SJSA1 (cell line): ENCODE measurements around the gene ATP10D. TPM values are rescaled to one million over a fixed set of nuclear protein-coding genes. Genes with fewer than 3 reads are reported as not detected.
"Not testable (repeated sequence)": the region's sequence is repeated elsewhere in the genome, so short reads cannot be mapped to it uniquely, and the experiment has no call there.

Experiments used
- DNase-seq, 2 experiments: peaks; one replicate each; pipeline ENCODE4 v3.0.0-alpha.2; 2015 to 2020; ENCODE audit warnings: low spot score in 2 of 2, low read depth in 1 of 2
- H3K27ac ChIP-seq: fragments of 250-450 bp; sonication (Bioruptor Pico); 2 replicates; pipeline ENCODE4 v1.5.1; 2020; ENCODE audit warnings: mild to moderate bottlenecking, moderate library complexity
- H3K27me3 ChIP-seq: fragments of 250-450 bp; sonication (Bioruptor Pico); replicated peaks from 2 replicates; pipeline ENCODE4 v1.5.1; 2020; ENCODE audit warnings: mild to moderate bottlenecking, moderate library complexity
- H3K36me3 ChIP-seq: fragments of 250-450 bp; sonication (Bioruptor Pico); 2 replicates; pipeline ENCODE4 v1.5.1; 2020; ENCODE audit warnings: mild to moderate bottlenecking
- H3K4me1 ChIP-seq: fragments of 250-450 bp; sonication (Bioruptor Pico); replicated peaks from 2 replicates; pipeline ENCODE4 v1.6.1; 2021; ENCODE audit warnings: mild to moderate bottlenecking
- H3K4me3 ChIP-seq: fragments of 250-450 bp; sonication (Bioruptor Pico); 2 replicates; pipeline ENCODE4 v1.5.1; 2020; ENCODE audit warnings: mild to moderate bottlenecking
- H3K9me3 ChIP-seq: fragments of 250-450 bp; sonication (Bioruptor Pico); replicated peaks from 2 replicates; pipeline ENCODE4 v1.5.1; 2020; ENCODE audit warnings: mild to moderate bottlenecking
- total RNA-seq: library from RNA; depleted of rRNA; stranded (reverse); fragments of >200 nt; shearing (Covaris generic); gene quantifications from 2 replicates; pipeline ENCODE4 v1.2.3, GENCODE V29; 2014

Gene ATP10D
- total RNA-seq, 1 experiment from 2014 or later = 12.1 TPM

DNA sequence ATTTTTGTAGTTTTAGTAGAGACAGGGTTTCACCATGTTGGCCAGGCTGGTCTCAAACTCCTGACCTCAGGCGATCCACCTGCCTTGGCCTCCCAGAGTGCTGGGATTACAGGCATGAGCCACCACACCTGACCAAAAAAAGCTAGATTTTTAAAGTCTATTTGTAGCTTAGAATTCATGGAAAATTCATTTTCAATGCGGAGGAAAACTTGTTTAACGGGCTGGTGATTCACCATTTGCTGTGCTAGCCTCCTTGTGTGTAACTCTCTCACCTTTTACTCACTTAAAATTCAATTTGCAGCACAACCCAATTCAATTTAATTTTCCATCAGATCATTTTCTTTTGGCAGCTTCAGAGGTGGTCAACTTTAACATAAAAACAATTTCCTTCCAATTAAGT, 70.8 kb downstream of the ATP10D start:
- not testable (repeated sequence) for H3K4me1 ChIP-seq, H3K36me3 ChIP-seq, H3K27me3 ChIP-seq, DNase-seq, H3K4me3 ChIP-seq, H3K27ac ChIP-seq, H3K9me3 ChIP-seq

DNA sequence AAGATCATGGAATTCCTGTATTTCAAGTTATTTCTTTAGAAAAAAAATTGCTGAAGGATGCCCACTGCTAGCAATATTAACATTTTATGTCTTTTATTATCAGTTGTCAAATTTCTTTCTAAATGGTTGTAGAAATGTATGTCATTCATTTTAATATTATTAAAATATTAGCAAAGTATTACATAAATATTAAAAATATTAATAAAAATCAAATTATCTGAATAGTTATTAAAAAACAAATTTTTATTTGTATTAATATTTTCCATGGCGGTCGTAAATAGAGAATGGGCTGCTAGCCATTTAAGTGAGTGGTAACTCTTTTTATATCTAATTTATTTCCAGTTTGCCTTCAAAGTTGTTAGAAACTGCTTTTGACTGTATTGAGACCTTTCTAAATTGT, 72.2 kb downstream of the ATP10D start:
- Histone ChIP-seq H3K9me3 (no peaks in the 10 kb centered on the region), H3K36me3 (no peaks in the 10 kb centered on the region), H3K4me1 (no peaks in the 10 kb centered on the region), H3K27ac (no peak overlapping the region), H3K4me3 (no peak overlapping the region), H3K27me3 (no peaks in the 10 kb centered on the region)
- no peak for DNase-seq

DNA sequence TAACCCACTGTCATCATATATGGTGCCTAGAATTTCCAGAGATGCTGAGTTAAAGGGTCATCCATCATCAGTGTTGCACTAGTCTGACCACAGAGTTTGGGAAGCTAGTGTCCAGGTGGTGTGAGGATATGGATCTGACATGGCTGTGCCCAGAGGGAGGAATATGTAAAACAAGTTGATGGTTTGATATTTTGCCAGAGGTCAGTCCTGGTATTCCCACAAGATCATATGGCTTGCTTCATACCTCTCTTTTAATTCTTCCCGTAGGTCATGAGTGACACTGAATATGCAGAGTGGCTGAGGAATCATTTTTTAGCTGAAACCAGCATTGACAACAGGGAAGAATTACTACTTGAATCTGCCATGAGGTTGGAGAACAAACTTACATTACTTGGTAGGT, 75.6 kb downstream of the ATP10D start:
- Histone ChIP-seq H3K27me3 (no peaks in the 10 kb centered on the region), H3K36me3 (no peaks in the 10 kb centered on the region), H3K9me3 (no peaks in the 10 kb centered on the region), H3K4me3 (no peak overlapping the region), H3K4me1 (peaks cover 9% of the 10 kb centered on the region), H3K27ac (no peak overlapping the region)
- no peak for DNase-seq

DNA sequence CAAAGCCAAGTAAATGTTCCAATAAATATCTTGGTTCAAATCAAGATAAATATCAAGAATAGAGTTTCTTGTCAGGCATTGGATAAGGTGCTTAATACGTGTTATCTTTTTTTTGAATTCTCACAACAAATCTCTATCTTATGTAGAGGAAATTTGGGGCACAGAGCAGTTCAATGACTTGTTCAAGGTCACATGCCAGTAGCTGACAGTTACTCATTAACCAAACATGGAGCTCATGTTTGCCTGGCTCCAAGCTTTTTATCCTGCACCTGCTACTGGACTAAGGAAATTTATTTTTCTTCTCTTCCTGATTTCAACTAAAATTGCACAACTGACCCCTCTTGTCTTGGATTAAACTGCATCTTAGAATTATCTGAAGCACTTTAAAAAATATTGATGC, 76.3 kb downstream of the ATP10D start:
- no peak for DNase-seq
- H3K9me3 ChIP-seq = no peaks in the 10 kb centered on the region
- no peak overlapping the region for H3K4me3 ChIP-seq
- H3K36me3 ChIP-seq = no peaks in the 10 kb centered on the region
- no peak overlapping the region for H3K27ac ChIP-seq
- H3K4me1 ChIP-seq = peaks cover 9% of the 10 kb centered on the region
- no peaks in the 10 kb centered on the region for H3K27me3 ChIP-seq

DNA sequence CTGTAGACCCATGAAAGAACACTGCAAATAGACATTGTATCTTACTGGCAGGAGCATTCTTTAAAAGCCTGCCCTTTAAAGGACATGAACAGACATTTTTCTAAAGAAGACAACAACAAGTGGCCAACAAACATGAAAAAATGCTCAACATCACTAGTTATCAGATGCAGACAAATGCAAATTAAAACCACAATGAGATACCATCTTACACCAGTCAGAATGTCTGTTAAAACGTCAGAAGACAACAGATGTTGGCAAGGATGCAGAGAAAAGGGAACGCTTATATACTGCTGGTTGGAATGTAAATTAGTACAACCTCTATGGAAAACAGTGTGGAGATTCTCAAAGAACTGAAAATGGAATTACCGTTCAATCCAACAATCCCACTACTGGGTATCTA, 77.2 kb downstream of the ATP10D start:
- Histone ChIP-seq H3K4me3 (no peak overlapping the region), H3K4me1 (peaks cover 9% of the 10 kb centered on the region), H3K27ac (no peak overlapping the region), H3K36me3 (no peaks in the 10 kb centered on the region), H3K27me3 (no peaks in the 10 kb centered on the region), H3K9me3 (no peaks in the 10 kb centered on the region)
- no peak for DNase-seq

DNA sequence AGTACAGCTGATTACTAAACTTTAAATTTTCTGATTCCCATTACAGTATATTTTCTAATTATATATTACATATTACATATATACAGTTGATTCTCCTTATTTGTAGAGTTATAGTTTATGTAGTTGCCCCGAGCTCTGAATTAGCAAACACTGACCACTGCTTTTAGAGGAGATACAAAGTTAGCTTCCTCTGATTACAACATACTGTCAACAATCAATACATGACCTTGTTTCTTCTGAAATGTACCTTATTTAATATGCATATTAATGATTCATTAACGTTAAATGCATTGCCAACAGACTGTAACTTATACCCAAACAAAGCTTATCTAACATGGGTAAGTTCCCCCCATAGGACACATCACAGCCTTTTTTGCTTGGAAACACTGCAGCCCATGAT, 81.5 kb downstream of the ATP10D start:
- no peaks in the 10 kb centered on the region for H3K27me3 ChIP-seq
- no peaks in the 10 kb centered on the region for H3K36me3 ChIP-seq
- no peak overlapping the region for H3K27ac ChIP-seq
- H3K4me3 ChIP-seq = no peak overlapping the region
- peaks cover 9% of the 10 kb centered on the region for H3K4me1 ChIP-seq
- no peaks in the 10 kb centered on the region for H3K9me3 ChIP-seq
- DNase-seq = no peak

DNA sequence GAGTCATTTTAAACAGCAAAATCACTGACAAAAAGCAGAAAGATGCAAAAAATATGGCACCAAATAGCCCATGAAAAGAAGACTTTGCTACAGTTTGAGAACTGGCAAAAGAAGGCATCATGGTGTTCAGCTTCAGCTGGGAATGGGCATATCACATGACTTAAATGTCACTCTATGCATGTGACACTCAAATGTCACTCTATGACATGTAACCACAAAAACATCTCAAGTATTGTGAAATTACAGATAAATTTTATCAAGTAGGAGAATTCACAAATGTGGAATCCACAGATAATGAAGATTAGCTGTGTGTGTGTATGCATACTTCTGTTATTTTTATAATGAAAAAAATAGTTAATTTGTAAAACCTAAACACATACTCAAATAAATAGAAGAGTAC, 81.9 kb downstream of the ATP10D start:
- H3K27ac ChIP-seq = no peak overlapping the region
- no peak for DNase-seq
- H3K4me1 ChIP-seq = peaks cover 9% of the 10 kb centered on the region
- no peak overlapping the region for H3K4me3 ChIP-seq
- H3K36me3 ChIP-seq = no peaks in the 10 kb centered on the region
- H3K27me3 ChIP-seq = no peaks in the 10 kb centered on the region
- H3K9me3 ChIP-seq = no peaks in the 10 kb centered on the region

DNA sequence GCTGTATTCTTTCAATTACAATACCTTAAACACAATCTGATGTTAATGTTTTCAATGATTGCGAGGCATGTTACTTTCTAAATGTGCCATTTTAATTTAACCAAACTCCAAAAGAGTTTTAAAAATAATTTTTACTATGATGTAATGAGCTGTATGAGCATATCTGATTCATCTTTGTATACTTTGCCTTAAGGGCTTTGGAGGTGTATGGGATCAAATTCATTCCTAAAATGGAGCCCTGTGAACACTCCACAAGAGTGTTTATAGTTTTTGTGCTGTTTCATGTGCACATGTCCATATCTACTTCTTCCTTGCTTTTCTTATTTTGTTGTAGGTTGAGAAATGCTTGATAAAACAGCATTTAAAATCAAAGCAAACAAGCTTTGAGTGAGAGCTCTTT, 82.4 kb downstream of the ATP10D start:
- Histone ChIP-seq H3K4me3 (no peak overlapping the region), H3K27me3 (no peaks in the 10 kb centered on the region), H3K9me3 (no peaks in the 10 kb centered on the region), H3K4me1 (peaks cover 9% of the 10 kb centered on the region), H3K27ac (no peak overlapping the region), H3K36me3 (no peaks in the 10 kb centered on the region)
- no peak for DNase-seq

DNA sequence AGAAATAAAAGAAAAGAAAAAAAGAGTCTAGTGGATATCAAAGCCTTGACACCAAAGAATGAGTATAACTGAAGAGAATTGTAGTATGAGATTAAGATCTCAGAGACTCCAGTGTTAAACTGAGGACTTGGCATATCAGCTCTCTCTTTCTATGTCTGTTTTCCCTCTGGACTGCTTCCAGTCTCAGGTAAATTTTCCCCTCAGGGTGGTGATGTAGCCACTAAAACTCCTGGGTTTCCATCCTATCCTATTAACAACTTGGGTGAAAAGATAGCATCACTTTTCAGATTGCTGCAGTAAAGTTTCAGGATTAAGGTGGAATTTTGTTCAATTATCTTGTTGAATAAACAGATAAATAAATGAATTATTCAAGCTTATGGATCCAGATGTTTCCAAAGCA, 85.7 kb downstream of the ATP10D start:
- no peaks in the 10 kb centered on the region for H3K27me3 ChIP-seq
- H3K36me3 ChIP-seq = no peaks in the 10 kb centered on the region
- no peaks in the 10 kb centered on the region for H3K9me3 ChIP-seq
- H3K4me3 ChIP-seq = no peak overlapping the region
- no peaks in the 10 kb centered on the region for H3K4me1 ChIP-seq
- DNase-seq = no peak
- no peak overlapping the region for H3K27ac ChIP-seq

DNA sequence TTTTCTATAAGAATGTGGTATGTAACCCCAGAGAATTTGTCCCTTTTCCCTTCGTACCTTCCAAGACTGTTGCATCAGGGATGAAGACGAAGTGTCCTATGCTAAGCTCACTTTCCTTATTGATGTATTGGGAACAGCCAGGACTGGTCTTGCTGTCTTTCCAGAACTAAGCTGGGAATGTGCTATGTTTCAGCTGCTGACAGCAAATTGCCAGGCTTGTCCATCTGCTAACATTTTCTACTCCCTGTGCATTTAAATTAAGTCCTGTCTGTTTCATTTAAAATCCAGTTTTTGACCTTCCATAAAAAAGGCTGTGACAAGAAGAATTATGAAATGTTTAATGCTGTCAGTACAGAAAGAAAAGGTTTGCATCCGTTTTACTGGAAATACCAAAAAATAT, 87.9 kb downstream of the ATP10D start:
- Histone ChIP-seq H3K4me3 (no peak overlapping the region), H3K4me1 (no peaks in the 10 kb centered on the region)

DNA sequence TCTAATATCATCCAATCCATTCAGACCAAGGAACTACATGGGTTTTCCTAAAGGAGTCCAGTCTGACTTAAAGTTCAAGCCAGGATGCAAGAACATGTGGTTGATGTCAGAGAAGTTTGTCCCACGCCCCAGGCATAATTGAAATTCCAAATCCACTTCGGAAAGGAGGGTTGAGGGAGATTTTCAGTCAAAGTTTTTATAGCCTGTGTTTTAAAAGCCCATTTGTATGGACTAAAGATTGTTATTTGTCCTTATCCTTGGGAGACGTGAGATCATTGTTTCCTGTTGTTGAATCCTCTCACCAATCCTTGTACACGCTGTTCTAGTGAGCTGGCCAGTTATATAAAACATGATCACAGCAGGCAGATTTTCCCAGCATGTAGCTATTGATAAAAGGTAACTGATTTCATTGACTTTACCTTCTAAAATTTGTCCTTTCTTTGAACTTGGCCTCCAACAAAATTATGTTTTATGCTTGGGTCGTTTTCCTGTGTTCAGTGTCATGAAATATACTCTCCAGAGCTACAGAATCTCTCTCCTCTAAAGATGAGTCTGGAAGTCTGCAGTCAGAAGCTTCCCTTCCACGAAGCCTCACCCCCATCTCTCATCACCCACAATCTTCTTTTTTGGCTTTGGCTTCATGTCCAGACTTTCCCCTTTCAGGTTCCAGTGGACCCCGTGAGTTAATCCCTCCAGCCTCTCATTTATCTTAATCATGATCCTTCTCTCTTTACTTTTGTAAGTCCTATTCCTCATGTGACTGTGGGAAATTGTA, 92.9 kb downstream of the ATP10D start:
- Histone ChIP-seq H3K9me3 (no peaks in the 10 kb centered on the region), H3K27ac (no peak overlapping the region), H3K36me3 (peaks cover 3% of the 10 kb centered on the region; the same call in 1 of the 2 replicates), H3K4me1 (no peaks in the 10 kb centered on the region), H3K27me3 (no peaks in the 10 kb centered on the region), H3K4me3 (no peak overlapping the region)
- no peak for DNase-seq

More for the DNA sequence above, 87.9 kb downstream of the ATP10D start:
- Histone ChIP-seq H3K9me3 (no peaks in the 10 kb centered on the region), H3K36me3 (peaks cover 3% of the 10 kb centered on the region; the same call in 1 of the 2 replicates), H3K27ac (no peak overlapping the region), H3K27me3 (no peaks in the 10 kb centered on the region)
- DNase-seq = no peak

DNA sequence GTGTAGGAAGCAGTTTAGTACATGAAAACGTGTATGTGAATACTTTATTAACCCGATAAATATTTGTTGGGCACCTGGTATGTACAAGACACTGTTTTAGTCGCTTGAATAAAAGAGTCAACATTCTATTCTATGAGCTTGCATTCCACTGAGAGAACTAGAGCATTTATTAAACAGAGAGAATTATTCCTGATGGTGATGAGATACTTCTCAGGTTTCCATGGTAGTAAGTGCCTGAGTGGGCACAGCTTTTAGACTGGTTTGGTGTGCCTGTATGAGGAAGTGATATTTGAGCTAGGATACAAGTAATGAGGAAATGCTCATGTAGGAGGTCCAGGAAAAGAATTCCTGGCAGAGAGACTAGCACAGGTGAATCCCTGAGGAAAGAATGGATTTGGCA, 94.2 kb downstream of the ATP10D start:
- DNase-seq = no peak
- H3K9me3 ChIP-seq = no peaks in the 10 kb centered on the region
- H3K27me3 ChIP-seq = no peaks in the 10 kb centered on the region
- H3K4me3 ChIP-seq = no peak overlapping the region
- H3K4me1 ChIP-seq = no peaks in the 10 kb centered on the region
- peaks cover 3% of the 10 kb centered on the region; the same call in 1 of the 2 replicates for H3K36me3 ChIP-seq
- no peak overlapping the region for H3K27ac ChIP-seq

DNA sequence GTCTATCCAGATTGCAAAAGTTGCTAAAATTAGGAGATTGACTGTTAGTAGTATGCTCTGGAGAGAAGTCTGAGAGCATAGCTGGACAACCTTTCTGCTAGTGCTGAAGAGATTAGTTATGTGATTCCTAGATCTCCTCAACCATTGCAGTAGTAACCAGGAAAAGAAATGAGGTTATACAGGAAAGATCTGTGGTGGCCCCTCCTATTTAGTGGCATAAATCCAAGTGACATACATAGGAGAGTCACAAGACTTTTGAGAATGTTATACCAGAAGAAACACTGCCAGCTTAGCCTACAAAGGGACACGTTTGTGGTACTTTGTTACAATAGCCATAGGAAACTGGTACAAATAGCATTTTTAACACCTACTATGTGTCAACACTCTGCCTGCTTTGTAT, 105.2 kb downstream of the ATP10D start:
- Histone ChIP-seq H3K4me3 (no peak overlapping the region), H3K36me3 (peaks cover 7% of the 10 kb centered on the region; the same call in 1 of the 2 replicates), H3K27ac (no peak overlapping the region), H3K27me3 (no peaks in the 10 kb centered on the region), H3K9me3 (no peaks in the 10 kb centered on the region), H3K4me1 (no peaks in the 10 kb centered on the region)
- no peak for DNase-seq

DNA sequence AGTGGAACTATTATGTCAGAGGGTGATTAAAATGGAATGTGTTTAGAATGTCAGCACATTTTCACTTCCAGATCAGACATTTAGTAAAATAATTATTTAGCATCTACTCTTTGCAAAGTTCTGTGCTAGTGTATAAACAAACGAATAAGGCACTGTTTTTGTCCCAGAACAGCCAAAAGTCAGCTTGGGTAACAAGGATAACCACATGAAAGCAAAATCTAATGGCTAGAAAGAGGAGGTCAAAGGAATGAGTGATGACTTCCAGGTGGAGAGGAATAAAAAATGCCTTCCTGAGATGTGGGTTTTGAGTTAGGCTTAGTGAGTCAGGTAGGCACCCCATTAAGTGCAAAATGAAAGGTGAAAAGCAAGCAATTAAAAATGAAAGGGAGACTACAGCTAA, 112.6 kb downstream of the ATP10D start:
- Histone ChIP-seq H3K4me3 (no peak overlapping the region), H3K27me3 (no peaks in the 10 kb centered on the region), H3K27ac (no peak overlapping the region), H3K4me1 (no peaks in the 10 kb centered on the region), H3K36me3 (no peaks in the 10 kb centered on the region), H3K9me3 (no peaks in the 10 kb centered on the region)
- DNase-seq = no peak

DNA sequence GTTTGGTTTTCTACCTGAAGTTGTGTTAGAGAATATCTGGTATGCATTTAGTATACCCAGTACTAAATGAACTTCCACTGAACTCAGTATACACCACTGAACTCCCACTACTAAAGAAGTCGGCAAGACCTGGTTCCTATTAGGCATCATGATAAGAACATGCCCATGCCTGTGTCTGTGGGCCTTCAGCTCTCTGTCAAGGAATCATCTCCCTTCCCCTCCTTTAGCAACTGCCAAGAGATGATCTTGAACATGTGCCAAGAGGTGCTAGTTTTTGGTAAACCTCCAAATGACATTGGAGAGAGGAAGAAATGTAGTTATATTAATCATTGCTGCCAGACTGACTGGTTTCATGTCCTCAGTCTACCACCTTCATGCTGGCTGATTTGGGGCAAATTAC, 113.2 kb downstream of the ATP10D start:
- no peak for DNase-seq
- Histone ChIP-seq H3K27me3 (no peaks in the 10 kb centered on the region), H3K4me1 (no peaks in the 10 kb centered on the region), H3K4me3 (no peak overlapping the region), H3K36me3 (no peaks in the 10 kb centered on the region), H3K9me3 (no peaks in the 10 kb centered on the region), H3K27ac (no peak overlapping the region)
